Stimulated activated CD4-positive, alpha-beta T cell treated with anti-CD3 and anti-CD28 coated beads, Interleukin-2, amount 100 ng/mL, for 24 hours (primary cell): ENCODE data around the gene SAAL1.

Source experiments
- DNase-seq, 2 donors: peaks; one replicate each; pipeline ENCODE4 v3.0.0-alpha.2; 2020

SAAL1 gene

DNA sequence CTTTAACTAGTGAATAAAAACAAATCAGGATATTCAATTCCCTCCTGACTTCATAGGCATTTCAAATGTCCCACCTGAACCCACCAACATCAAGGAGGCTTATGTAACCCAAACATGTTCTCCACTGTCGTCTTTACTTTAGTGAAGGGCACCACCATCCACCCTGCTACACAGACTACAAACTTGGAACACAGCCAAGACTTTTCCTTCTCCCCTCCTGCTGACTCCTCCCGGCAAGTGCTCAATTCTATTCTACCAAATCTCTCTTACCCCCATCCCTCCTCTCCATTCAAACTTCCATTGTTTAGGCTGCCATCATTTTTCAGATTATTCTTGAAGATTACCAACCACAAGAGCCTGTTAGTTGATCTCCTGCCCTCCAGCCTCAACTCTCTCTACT lies 24.3 kb downstream of the SAAL1 start:
- DNase-seq, result no peak

DNA sequence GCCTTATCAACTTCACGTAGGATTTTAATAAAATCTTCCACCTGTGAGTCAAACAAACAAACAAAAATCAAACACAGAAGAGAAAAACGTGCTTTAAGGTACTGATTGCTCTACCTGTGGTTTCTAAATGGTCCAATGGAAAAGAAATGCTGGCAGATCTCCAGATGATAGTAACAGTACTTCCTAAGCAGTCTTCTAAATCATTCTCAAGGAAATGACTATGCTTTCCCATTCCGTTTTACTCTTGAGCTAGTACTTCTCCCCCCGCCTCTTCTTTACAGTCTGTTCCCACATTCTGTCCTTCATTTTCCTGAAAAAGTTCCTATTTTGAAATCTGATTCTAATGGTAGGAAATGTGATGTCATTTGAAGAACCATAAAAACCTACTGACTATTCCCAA lies 25.4 kb downstream of the SAAL1 start:
- DNase-seq, result no peak

DNA sequence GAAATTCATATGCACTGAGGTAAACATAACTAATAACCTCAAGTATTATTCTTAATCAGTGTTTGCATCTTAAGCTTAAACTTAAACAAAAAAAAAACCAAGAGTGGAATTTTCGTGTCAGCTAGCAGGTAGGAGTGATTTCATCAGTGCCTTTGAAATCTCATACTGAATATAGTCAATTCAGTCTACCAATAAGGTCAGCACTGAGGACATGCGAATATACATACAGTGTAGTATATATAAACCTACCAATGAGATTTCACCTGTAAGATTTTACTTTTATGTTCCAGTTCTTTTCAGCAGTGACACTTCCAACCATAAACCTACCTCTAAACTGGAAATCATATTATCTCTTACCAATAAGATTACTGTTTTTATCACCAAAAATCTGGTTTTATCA lies 27.0 kb downstream of the SAAL1 start:
- no peak for DNase-seq

DNA sequence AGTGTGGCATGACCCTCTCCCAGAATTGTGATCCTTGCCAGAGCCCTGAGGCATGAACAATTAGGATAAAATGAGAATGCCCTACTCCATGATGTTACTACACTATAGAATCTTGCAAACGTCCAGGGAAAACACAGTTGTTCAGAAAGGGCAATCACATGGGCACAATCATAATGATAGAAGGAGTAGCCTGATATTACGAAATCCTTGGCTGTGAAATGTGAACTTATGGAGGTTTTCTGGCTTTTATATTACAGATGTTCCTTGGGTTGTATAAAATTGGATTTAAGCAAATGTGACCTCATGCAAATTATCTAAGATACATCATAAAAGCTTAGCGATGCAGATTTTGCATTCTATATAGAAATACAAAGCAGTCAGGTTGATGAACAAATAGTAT lies 30.4 kb downstream of the SAAL1 start:
- no peak for DNase-seq

DNA sequence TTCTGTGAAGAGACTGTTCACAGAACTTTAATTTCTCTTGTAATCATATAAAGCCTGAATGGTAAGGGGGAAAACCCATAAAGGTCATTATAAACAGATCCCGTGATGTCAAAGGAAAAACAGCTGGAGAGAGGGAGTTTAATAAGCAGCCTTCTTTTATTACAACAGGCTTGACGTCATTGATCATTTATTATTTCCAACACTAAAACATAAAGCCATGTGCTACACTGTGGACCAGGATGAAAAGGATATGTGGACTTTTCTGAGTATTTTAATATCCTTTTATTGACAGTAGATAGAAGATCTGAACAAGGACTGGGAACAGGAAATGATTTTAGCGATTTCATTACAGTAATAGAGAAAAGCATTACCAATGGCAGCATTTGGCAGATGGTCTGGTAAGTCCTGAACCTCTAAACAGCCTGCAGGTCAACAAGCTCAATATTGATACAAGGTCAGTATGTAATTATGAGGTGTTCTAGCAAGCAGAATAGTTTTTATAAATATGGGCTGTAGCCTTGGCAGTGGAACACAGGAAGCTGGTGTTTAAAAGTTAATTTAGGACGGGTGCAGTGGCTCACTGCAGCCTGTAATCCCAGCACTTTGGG lies 34.7 kb downstream of the SAAL1 start:
- DNase-seq, result no peak

DNA sequence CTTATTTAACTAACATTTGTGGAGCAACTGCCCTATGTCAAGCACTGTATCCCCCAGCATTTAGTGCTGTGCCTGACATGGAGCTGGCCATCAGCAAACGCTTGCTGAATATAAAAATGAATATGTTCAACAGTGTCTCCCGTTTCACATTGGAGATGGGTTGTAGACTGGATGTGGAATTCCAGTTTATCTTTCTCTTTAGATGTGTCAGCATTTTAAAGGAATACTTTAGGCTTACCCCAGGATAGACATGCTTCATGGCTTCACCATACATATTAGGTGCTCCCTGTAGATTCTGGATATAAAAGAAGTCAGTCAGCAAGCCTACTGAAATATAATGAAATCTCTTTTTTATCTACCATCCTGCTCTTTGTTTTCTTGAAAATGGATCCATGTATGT lies 38.5 kb downstream of the SAAL1 start:
- DNase-seq, result no peak

DNA sequence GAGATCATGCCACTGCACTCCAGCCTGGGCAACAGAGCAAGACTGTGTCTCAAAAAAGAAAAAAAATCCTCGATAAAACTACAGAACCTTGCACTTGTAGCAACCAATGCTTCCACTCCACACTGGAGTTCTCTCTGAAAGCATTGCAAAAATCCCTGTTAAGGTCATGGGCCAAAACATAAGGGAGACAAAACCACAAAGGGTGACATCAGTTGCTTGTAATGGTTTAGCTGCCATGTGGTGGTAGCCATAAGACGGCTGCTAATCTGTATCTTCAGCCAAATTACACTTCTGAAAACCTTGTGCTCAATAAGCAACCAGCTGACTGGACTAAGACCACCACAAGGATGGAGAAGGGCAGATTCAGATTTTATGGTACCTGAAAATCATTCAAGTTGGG lies 39.3 kb downstream of the SAAL1 start:
- DNase-seq, result no peak

DNA sequence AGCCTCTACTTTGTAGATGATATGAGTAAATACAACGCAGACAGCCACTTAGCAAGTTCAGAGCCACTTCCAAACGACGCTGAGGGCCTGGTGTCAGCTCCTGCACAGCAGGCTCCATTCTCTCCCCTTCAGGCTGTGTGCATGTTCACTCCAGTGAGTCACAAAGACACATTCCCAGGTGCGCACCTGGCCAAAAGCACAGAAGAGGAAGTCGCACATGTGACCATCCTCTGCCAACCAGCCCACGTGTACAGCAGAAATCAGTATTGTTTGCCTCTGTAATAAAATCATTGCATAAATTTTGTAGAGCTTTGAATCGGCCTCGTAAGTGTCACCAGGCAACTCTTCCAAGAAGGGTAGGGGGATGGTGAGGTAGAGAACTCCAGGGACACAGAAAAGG lies 40.3 kb downstream of the SAAL1 start:
- DNase-seq, result no peak

DNA sequence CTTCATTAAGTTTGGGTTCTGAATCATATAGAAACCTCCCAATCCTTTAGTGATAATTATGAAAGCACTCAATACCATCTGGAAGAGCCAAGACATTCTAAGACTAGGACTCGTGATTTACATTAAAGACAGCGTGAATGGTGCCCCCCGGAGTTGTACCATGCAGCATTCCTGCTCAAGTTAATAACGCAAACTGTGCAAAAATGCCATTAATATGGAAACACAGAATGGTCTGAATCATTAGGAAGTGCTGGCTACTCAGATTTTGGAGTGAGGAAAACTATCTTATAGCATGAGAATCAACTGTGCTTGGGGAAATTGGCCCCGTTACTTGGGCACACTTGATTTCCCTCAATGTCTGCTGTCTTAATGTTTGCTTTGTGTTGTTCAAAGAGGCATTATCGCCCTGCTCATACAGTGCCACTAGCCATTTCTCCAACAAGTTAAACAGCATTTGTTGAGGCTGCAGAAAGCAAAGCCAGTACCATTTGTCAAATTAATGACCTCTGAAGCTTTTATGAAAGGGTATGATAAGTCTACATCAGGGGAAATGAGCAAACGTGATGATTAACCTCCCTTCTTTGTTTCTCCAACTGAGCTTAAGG lies 41.3 kb downstream of the SAAL1 start:
- DNase-seq, result no peak

DNA sequence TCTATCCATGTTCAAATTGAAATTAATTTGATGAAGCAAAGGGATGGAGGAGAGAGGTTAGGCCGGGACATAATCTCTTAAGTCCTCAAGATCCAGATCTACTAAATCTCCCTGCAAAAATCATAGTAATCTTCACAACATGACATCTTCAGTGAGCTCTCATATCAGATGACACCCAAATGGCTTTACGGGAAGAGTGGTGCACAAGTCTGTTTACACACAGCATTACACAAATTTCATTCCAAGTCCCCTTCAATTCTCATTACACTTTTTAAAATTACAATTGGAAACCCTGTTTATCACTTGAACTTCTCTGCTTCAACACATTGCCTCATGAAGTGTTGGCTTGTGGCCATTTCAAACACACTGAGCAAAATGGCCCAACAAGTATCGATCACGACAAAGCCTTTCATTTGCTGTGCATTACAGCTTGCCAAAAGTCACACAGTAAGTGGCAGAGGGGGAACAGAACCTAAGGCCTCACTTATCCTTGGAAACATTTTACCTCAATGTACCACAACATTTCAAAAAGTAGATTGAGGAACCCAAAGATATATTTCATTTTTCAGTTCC lies 41.9 kb downstream of the SAAL1 start:
- DNase-seq, result no peak

DNA sequence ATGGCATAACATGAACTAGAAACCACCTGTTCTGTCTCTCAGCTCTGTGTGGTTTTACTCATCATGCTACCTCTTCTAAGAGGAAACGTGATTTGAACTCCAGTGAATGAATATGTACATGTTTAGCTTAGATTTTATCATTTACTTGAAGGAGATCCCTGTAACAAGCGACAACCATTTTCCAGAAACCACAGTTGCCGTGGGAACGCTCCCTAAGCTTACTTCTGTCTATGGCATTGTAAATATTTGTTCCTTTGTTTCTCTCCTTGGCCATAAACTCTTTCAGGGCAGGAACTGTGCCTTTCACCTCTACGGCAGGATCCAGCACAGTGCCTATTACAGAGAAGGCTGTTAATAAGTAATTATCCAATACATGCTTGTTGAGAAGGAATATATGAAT lies 42.8 kb downstream of the SAAL1 start:
- no peak for DNase-seq

DNA sequence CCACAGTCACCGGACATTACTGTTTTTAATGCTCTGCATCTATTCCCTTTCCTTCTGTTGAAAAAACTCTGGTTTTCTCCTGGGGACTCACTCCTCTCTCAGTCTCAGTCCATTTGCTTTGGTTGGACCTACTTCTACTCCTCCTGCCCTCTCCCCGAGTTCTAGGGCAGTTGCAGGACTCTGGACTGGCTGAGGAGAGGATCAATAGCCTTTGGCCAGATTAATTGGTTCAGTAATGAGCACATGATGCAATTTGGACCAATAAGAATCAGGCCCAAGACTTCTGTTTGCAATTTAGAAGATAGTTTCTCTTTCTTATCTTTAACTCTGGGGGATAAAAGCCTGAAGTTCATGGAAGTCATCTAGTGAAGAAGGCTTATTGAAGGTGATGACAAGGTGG lies 44.5 kb downstream of the SAAL1 start:
- no peak for DNase-seq

DNA sequence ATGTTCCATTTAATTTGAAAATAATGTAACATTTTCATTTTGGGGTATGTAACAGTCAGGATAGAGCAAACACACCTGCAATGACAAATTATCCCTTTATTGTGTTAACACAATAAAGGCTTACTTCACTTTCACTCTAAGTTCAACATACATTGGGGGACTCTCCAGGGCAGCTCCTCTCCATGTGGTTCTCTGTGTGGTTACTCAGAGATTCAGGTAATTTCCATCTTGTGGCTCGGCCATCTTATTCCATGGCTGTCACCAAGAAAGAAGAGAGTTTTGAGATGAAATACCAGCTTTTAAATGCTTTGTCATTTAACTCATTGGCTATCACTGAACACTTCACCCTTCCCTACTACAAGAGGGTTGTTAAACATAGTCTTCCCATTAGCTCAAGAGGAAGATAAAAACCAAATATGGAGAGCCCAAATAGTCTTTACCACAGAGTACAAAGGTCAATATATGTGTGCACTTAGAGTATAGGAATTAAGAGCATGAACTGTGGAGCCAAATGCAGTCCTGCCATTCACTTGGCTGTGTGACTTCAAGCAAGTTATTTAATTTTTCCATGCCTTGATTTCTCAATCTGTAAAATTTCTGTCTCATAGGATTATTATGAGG lies 49.2 kb downstream of the SAAL1 start:
- DNase-seq, result no peak

DNA sequence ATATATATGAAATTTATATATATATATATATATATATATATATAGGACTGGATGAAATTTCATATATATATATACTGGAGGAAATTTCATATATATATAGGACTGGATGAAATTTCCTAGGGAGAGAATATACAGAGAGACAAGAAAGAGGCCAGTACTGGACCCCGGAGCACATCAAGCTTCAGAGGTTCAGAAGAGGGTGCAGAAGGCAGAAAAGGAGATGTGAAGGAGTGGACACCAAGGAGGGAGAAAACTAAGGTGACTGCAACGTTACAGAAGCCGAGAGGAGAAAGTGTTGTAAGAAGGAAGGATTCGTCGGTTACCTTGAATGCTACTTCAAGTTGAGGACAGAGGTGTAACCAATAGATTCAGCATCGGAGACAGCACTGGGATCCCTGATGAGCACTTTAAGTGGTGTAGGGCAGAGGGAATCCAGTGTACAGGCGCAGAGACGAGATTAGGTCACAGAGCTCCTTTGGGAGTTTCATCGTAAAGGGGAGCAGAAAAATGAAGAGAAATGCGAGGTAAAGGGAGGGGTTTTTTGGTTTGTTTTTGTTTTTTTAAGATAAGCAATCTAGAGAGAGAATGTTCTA lies 51.3 kb downstream of the SAAL1 start:
- no peak for DNase-seq

DNA sequence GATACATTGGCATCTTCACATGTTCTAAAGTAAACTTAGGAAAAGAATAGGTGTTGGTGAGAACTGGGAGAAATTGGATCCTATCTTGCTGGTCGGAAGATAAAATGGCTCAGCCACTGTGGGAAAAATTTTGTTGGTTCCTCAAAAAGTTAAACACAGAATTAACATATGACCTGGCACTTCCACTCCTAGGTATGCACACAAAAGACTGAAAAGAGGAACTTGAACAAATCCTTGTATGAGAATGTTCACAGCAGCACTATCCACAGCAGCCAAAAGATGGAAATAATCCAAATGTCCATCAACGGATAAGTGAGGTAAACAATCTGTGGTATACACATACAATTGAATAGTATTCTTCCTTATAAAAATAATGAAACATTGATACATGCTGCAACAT lies 55.0 kb downstream of the SAAL1 start:
- DNase-seq, result no peak

DNA sequence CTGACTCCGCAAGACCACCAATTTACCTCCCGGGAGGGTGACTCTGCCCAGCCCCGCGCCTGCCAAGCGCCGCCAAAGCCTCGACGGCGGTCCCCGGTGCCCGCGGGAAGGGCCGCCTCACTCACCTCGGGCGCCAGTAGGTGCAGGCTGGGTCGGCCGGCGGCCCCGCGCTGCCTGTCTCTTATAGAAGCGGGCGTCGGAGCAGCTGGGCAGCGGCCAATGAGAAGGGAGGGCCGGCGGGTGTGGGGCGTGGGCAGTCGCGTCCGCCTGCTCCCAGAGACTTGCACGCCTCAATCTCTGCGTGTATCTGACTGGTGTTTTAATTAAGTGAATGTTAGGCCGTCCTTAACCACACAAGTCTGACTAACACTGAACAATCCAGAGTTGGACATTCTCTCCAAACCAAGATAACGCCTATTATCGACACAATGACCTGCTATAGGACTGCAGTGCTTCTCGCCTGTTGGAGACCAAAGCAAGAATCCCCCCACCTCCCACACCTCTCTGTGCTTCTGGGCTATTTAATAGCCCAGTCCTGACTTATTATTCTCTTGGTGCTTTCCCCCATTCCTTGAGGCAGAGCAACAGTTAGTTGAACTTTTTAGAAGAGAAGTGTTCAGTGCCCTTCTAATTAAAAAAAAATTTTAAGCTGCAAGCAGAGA lies 59.6 kb downstream of the SAAL1 start, which contains the start of gene TPH1:
TSS of gene TPH1 (minus strand) at position 154 of the 662 bp plus-strand sequence. CDS start 5,507 bp downstream, outside the sequence.
- DNase-seq, result peak in 1 of 2 donors; percentile 2

DNA sequence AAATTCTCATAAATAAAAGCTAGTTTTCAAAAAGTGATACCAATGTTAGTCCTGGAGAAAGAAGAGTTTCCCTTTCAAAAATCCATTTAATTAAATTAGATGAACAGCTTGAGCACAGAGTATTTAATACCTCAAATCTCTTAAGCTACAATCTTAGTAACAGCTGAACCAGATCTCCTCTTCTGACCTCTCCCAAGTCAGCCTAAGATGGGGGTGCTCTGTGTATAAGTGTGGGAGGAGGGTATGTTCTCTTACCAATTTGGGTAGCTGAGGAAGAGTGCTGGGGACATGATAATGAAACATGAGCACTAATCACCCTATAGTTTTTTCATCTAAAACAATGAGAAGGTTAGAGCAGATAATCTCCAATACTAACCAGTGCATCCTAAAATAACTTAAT lies 69.4 kb downstream of the SAAL1 start:
- no peak for DNase-seq
